ENCODE results near the gene PAWR.

DNA sequence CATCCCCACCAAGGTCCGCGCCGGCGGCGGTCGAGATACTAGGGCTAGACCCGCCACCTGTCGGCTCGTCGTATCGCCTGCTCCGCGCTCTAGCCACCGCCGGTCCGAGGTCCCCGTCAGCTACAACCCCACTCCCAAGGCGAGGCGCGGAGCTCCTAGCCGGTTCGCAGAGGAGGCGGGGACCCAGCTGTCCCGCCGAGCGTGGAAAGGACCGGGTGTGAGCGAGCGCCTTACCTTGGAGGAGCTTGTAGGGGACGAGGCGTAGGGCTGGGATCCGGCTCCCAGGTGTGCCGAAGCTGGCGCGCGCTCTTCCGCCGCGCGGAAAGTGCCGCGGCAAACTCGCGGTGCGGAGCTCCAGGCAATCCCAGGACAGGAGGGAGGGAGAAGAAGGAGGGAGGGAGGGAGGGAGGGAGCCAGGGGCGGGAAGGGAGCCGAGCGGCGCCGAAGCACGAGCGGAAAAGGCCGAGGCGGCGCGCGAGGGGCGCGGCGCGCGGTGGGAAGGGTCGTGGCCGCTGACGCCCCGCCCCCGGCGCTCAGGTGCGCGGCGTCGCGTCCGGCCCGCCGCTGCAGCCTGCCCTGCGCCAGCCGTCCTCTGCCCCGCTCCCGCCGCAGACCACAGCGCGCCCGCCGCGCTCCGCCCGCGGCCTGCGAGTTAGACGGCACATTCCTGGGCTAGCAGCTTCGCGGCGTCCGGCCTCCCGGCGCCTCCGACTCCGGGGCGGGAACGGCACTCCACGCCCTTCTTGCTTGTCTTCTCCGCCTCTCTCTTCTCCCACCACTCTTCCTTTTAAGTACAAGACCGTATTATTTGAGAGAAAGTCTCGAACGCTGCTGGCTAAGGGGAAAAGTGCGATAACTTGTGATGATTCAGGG lies at the start of gene PAWR:
- TF ChIP-seq YBX1 (IDR thresholded peaks at IDR 0.05) (no peak), SRSF9 (IDR thresholded peaks at IDR 0.05; ENCODE audit: borderline replicate concordance, low read depth, low read length) (no peak), CEBPG (CRISPR knock-in tag; IDR thresholded peaks at IDR 0.05) (no peak), CEBPG (tag; conservative IDR thresholded peaks at IDR 0.05 in 1 of 2, IDR thresholded peaks at IDR 0.05 in 1 of 2) (no peak), RBFOX2 (IDR thresholded peaks at IDR 0.05; ENCODE audit: low read depth, low read length) (no peak), ZFX (CRISPR knock-in tag; IDR thresholded peaks at IDR 0.05) (no peak), POLR2A (conservative IDR thresholded peaks at IDR 0.05) (no peak), GABPA (tag; conservative IDR thresholded peaks at IDR 0.05; ENCODE audit: low read depth) (no peak)
- TF ChIP-seq, protein P1, sequence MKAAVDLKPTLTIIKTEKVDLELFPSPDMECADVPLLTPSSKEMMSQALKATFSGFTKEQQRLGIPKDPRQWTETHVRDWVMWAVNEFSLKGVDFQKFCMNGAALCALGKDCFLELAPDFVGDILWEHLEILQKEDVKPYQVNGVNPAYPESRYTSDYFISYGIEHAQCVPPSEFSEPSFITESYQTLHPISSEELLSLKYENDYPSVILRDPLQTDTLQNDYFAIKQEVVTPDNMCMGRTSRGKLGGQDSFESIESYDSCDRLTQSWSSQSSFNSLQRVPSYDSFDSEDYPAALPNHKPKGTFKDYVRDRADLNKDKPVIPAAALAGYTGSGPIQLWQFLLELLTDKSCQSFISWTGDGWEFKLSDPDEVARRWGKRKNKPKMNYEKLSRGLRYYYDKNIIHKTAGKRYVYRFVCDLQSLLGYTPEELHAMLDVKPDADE (conservative IDR thresholded peaks at IDR 0.05; ENCODE audit: control insufficient read depth, low read depth, low read length) = no peak

Data from K562 (cell line).